ENCODE data around the gene HDAC9.

Gene HDAC9

GRCh38 chr7:18559756-18560155 is 64.2 kb downstream of the HDAC9 start:
- Histone ChIP-seq H4K20me1 (ENCODE audit: insufficient read depth) (no peaks in the 10 kb centered on the region), H3K27ac (no peak overlapping the region), H3K9ac (no peak overlapping the region), H3K4me2 (no peak overlapping the region), H3K4me3 (IDR thresholded peaks at IDR 0.05; ENCODE audit: insufficient read depth, low read depth, low read length) (no peak overlapping the region), H2AFZ (ENCODE audit: low read depth) (no peak overlapping the region), H3K4me1 (ENCODE audit: low read depth, poor library complexity, severe bottlenecking) (no peaks in the 10 kb centered on the region), H3K79me2 (ENCODE audit: insufficient read depth, low read depth) (no peaks in the 10 kb centered on the region), H3K36me3 (ENCODE audit: insufficient read depth) (no peaks in the 10 kb centered on the region), H3K27me3 (ENCODE audit: insufficient read depth, low read depth) (no peaks in the 10 kb centered on the region)
- no peak for TF ChIP-seq CTCF (conservative IDR thresholded peaks at IDR 0.05; ENCODE audit: low read depth, low read length)

- Histone ChIP-seq H3K79me2 (ENCODE audit: insufficient read depth, low read depth) (no peaks in the 10 kb centered on the region), H3K9ac (no peak overlapping the region), H3K4me2 (no peak overlapping the region), H3K4me1 (ENCODE audit: low read depth, poor library complexity, severe bottlenecking) (no peaks in the 10 kb centered on the region), H3K27me3 (ENCODE audit: insufficient read depth, low read depth) (no peaks in the 10 kb centered on the region), H3K27ac (no peak overlapping the region), H3K4me3 (IDR thresholded peaks at IDR 0.05; ENCODE audit: insufficient read depth, low read depth, low read length) (no peak overlapping the region), H4K20me1 (ENCODE audit: insufficient read depth) (no peaks in the 10 kb centered on the region), H3K36me3 (ENCODE audit: insufficient read depth) (no peaks in the 10 kb centered on the region), H2AFZ (ENCODE audit: low read depth) (no peak overlapping the region)
- no peak for TF ChIP-seq CTCF (conservative IDR thresholded peaks at IDR 0.05; ENCODE audit: low read depth, low read length)
Observed at GRCh38 chr7:18564779-18565178, 69.2 kb downstream of the HDAC9 start.

GRCh38 chr7:18565337-18565736 is 69.8 kb downstream of the HDAC9 start:
- Histone ChIP-seq H3K27me3 (ENCODE audit: insufficient read depth, low read depth) (no peaks in the 10 kb centered on the region), H4K20me1 (ENCODE audit: insufficient read depth) (no peaks in the 10 kb centered on the region), H3K4me3 (IDR thresholded peaks at IDR 0.05; ENCODE audit: insufficient read depth, low read depth, low read length) (no peak overlapping the region), H3K36me3 (ENCODE audit: insufficient read depth) (no peaks in the 10 kb centered on the region), H3K27ac (no peak overlapping the region), H3K4me2 (no peak overlapping the region), H3K4me1 (ENCODE audit: low read depth, poor library complexity, severe bottlenecking) (no peaks in the 10 kb centered on the region), H3K79me2 (ENCODE audit: insufficient read depth, low read depth) (no peaks in the 10 kb centered on the region), H2AFZ (ENCODE audit: low read depth) (no peak overlapping the region), H3K9ac (no peak overlapping the region)
- TF ChIP-seq CTCF (conservative IDR thresholded peaks at IDR 0.05; ENCODE audit: low read depth, low read length): no peak

- no peaks in the 10 kb centered on the region for H3K79me2 ChIP-seq (ENCODE audit: insufficient read depth, low read depth)
- no peak overlapping the region for H3K4me3 ChIP-seq (IDR thresholded peaks at IDR 0.05; ENCODE audit: insufficient read depth, low read depth, low read length)
- no peaks in the 10 kb centered on the region for H3K27me3 ChIP-seq (ENCODE audit: insufficient read depth, low read depth)
- H2AFZ ChIP-seq (ENCODE audit: low read depth): no peak overlapping the region
- H3K4me2 ChIP-seq: no peak overlapping the region
- no peaks in the 10 kb centered on the region for H3K36me3 ChIP-seq (ENCODE audit: insufficient read depth)
- TF ChIP-seq CTCF (conservative IDR thresholded peaks at IDR 0.05; ENCODE audit: low read depth, low read length): no peak
- no peak overlapping the region for H3K27ac ChIP-seq
- no peaks in the 10 kb centered on the region for H4K20me1 ChIP-seq (ENCODE audit: insufficient read depth)
- H3K4me1 ChIP-seq (ENCODE audit: low read depth, poor library complexity, severe bottlenecking): no peaks in the 10 kb centered on the region
- no peak overlapping the region for H3K9ac ChIP-seq
Observed at GRCh38 chr7:18566205-18566604, 70.7 kb downstream of the HDAC9 start.

- Histone ChIP-seq H3K27me3 (ENCODE audit: insufficient read depth, low read depth) (no peaks in the 10 kb centered on the region), H3K27ac (no peak overlapping the region), H3K9ac (no peak overlapping the region), H4K20me1 (ENCODE audit: insufficient read depth) (no peaks in the 10 kb centered on the region), H3K79me2 (ENCODE audit: insufficient read depth, low read depth) (no peaks in the 10 kb centered on the region), H3K36me3 (ENCODE audit: insufficient read depth) (no peaks in the 10 kb centered on the region), H3K4me3 (IDR thresholded peaks at IDR 0.05; ENCODE audit: insufficient read depth, low read depth, low read length) (no peak overlapping the region), H3K4me2 (no peak overlapping the region), H3K4me1 (ENCODE audit: low read depth, poor library complexity, severe bottlenecking) (no peaks in the 10 kb centered on the region), H2AFZ (ENCODE audit: low read depth) (no peak overlapping the region)
- TF ChIP-seq CTCF (conservative IDR thresholded peaks at IDR 0.05; ENCODE audit: low read depth, low read length): no peak
Observed at GRCh38 chr7:18566829-18567228, 71.3 kb downstream of the HDAC9 start.
